OCI-LY1 (cell line): ENCODE data around the gene RNASE2.

Experiments
- CTCF ChIP-seq: fragments of 200-600 bp; sonication (generic), shearing (Covaris generic); IDR thresholded peaks from 2 replicates; pipeline ENCODE4 v1.5.1; 2017; ENCODE audit warnings: mild to moderate bottlenecking, antibody characterized with exemption, low read length, moderate library complexity, mixed read lengths
- EZH2 ChIP-seq: fragments of 200-600 bp; sonication (generic), shearing (Covaris generic); IDR thresholded peaks from 2 replicates; pipeline ENCODE4 v1.8.0; 2017; ENCODE audit warnings: borderline replicate concordance, mixed run types, mild to moderate bottlenecking, antibody characterized with exemption, low read length, moderate library complexity, mixed read lengths

GRCh38 chr14:20978687-20979086 is 23.4 kb downstream of the RNASE2 start:
- TF ChIP-seq CTCF (no peak), EZH2 (no peak)
